Esophagus muscularis mucosa (tissue), 4 donors: ENCODE results near the gene E2F2.

ENCODE experiments used
- CTCF ChIP-seq, 3 experiments: fragments of 200-600 bp in 2 of 3; fragments of 450-650 bp in 1 of 3; sonication (generic) in 2 of 3; IDR thresholded peaks; one replicate each; pipeline ENCODE4 v1.5.1; 2017 to 2019; ENCODE audit warnings: antibody characterized with exemption in 3 of 3, mild to moderate bottlenecking in 2 of 3, moderate library complexity in 1 of 3
- EP300 ChIP-seq: sonication (generic); formaldehyde crosslinking; IDR thresholded peaks from one replicate; pipeline ENCODE4 v1.6.1; 2017; ENCODE audit warnings: antibody characterized with exemption
- POLR2A ChIP-seq: fragments of 450-650 bp; IDR thresholded peaks from one replicate; pipeline ENCODE4 v1.6.1; 2017; ENCODE audit warnings: antibody characterized with exemption, moderate library complexity, mild to moderate bottlenecking, low read depth
- POLR2AphosphoS5 ChIP-seq, 2 donors: sonication (generic); formaldehyde crosslinking; IDR thresholded peaks; one replicate each; pipeline ENCODE4 v1.6.1; 2017; ENCODE audit warnings: antibody characterized with exemption in 2 of 2

GRCh38 chr1:23489842-23490241, 41.2 kb downstream of the E2F2 start:
- TF ChIP-seq POLR2AphosphoS5 (IDR thresholded peaks at IDR 0.05) (no peak), CTCF (IDR thresholded peaks at IDR 0.05) (no peak), POLR2A (no peak), EP300 (no peak)
